Brain pericyte (primary cell): ENCODE data around the gene BOD1.

ENCODE experiments used
- DNase-seq: peaks from one replicate; pipeline ENCODE4 v3.0.0-alpha.2; 2012; ENCODE audit warnings: low read depth, low spot score

Gene BOD1

DNA sequence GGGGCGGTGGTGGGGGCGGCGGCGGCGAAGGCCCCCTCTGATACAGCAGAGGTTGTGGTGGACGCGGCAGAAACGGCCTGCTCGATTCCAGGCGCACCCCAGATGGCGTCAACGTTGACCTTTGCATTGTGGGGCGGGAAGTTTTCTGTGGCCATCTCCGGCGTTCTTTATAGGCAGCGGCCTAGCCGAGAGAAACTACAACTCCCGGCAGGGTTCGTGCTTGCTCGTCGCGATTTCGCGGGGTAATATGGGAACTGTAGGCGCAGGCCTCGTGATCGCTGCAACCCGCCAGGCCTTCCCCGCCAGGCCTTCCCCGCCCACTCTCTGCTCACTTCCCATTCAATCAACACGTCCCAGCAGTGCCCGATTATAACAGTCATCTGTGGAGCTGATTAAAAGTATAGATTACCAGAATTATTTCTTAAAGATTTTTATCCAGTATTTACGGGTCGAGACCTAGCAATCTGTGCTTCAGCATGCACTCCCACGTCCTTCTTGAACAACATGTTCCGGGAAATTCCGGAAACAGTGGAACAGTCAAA is at the start of gene BOD1:
TSS of gene BOD1 (minus strand) at position 74 of the 542 bp plus-strand sequence. CDS start 214 bp downstream, outside the sequence.
- DNase-seq = peak; percentile 90

DNA sequence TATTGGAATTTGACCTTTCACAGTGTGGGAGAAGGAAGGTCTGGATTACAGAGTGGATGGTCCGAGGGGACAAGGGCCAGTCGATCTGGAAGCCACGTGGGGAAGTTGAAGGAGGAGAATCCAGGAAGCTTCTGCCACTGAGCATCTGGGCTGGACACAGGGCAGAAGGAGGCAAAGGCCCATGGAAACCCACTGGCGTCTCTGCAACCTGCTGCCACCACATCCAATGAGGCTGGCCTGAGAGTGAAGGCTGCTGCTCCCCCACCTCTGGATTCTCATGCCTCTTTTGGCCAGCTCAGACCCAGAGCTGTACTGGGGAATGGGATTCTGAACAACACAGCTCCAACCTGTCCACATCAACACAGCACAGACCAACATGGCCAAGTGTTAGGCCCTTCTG is 48.9 kb upstream of the BOD1 start:
- no peak for DNase-seq

DNA sequence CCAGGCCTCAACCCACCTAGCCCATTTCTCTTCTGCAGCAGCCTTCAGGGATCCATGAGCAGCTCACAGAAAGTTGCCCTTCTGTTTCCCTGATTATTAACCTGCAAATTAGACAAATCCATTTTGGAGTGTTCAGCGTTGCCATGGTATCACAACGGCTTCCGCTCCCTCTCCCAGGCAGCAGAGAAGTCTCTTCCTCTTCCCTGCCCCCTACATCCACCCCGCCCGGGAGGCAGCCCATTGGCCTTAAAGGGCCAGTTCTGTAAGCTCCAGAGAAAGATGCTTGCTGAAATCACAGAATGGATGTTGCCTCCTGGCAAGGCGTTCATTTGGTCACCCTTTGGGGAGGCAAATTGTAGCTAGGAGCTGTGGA is 47.7 kb upstream of the BOD1 start:
- DNase-seq = no peak

DNA sequence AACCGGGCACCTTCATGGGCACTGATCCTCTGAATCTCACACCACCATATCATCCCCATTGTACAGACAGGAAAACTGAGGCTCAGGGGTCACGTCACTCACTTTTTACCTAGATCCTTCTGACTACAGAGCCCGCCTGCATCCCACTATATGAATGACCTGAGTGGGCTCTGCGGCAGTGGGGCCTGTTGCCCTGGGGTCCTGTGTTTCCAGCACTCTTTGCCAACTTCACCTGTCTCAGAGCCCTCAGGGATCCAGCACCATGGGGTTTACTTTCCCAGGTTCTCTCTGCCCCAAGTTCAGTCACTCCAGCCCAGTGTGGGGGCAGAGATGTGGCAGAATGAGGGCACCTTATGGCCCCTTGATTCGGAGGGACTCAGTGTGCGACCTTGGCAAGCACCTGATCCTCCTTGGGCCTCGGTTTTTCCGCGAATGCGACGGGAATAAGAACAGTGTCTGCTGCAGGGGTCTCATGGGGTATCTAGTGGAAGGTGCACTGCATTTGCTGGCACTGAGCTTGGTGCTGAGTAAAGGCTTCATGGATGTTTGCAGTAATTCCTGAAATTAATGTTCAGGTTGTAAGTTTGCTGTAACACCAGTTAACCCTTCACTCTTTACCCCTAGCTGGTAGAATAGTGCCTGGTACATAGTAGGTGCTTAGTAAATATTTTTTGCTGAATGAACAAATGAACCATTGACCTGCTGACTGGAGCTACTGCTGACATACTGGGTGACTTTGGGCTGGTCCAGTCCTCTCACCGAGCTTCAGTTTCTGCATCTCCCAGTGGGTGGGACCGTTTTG is 47.1 kb upstream of the BOD1 start:
- DNase-seq = no peak

DNA sequence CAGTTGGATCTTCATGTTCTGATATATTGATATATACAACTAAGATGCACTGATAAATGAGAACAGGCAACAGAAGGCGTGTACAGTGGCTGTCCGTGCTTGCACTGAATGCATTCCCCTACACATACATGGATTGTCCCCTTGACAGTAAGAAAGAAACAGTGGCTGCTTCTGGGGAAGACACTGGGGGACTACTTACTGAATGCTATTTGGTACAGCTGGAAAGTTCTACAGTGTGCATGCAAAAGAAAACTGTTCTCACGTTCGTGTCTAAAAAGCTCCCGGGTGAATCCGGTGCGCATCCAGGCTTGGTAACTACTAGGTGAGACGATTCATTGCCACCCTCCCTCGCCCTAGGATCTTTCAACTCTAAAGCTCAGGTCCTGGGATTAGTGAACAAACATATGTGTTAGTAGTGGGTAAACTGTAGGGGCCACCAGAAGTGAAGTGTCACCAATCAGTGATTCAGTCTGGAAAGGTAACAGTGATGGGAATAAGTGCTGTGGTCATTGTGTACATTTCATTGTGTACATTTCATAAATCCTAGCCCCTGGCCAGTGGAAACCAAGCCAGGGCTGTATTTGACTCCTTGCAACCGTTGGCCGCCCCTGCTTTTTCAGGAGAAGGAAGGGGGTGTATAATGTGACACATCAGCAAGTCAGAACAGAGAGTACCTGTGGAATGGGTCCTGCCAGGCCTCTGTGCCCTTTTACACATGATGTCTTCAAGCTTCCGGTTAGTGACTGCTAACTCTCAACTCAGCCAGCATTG is 46.3 kb upstream of the BOD1 start:
- no peak for DNase-seq

DNA sequence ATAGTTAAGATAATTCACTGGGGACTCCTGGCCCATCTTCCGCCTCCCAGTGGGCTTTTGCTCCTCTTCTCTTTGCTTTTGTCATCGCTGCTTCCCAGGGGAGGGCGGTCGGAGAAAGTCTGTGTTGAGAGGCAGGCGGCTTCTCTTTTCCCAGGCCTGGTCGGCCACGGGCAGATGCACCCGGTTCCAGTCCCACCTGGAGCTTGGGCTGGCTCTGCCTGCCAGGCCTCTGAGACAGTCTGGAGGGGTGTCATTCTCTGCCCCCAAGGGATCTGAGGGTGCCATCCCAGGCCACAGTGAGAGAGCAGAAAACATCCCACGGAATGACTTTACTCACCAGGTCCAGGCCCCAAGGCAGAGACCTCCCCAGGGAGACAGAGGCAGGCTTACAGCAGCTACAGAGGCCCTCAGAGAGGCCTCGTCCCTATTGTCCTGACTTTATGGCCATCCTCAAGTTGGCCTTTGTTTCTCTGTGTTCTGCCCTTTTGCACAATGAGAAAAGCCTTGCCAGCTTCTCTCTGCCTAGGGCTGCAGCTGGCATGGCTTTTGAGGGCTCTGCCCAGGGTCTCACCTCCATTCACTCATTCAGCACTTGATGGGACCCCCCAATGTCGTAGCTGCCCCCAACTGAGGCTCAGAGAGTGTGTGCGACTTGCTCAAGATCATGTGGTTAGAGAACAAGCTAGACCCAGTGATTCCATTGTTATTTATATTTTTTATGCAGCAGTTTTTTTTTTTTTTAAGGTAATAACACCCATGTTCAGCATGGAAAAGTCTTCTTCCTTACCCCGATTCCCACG is 44.2 kb upstream of the BOD1 start:
- DNase-seq = no peak

DNA sequence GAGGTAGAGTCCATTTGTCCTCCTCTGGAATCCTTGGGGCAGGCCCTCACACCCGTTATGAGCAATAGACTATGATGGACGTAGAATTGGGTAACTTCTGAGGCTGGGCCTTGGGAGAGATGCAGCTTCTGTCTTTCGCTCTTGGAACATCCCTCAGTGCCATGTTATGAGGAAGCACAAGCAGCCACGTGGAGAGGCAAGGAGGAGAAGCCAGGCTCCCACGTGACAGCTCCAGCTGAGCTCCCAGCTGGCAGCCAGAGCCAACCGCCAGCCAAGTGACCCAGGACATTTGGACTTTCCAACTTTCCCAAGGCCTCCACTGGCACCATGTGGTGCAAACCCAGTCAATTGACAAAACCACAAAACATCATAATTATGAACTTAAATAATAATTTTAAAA is 43.0 kb upstream of the BOD1 start:
- DNase-seq = no peak

DNA sequence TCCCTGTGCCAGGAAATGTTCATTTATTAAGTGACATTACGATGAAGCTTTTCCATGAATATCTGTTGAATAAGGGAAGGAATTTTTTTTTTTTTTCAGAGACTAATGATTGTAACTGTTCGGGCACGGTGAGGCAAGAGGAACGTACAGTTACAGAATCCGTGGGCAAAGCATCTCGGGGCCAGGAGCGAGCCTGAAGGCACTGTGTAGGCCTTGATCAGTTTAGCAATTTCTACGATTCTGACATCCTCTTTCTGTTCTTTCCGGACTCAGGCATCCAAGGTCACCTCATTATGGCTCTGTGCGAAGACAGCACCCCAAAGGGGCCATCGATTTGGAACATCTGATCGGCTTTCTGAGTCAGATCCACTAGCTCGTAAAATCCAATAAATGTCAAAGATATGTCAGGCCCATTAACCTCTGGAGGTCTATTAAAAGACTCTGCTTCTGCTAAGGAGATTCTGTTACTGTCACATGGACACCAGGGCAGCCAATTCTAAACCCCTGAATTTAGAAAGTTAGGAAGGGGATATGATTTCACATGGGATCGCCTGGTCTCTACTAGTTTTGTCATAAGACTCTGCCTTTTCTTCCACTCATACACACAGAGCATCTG is 41.4 kb upstream of the BOD1 start:
- DNase-seq = no peak

DNA sequence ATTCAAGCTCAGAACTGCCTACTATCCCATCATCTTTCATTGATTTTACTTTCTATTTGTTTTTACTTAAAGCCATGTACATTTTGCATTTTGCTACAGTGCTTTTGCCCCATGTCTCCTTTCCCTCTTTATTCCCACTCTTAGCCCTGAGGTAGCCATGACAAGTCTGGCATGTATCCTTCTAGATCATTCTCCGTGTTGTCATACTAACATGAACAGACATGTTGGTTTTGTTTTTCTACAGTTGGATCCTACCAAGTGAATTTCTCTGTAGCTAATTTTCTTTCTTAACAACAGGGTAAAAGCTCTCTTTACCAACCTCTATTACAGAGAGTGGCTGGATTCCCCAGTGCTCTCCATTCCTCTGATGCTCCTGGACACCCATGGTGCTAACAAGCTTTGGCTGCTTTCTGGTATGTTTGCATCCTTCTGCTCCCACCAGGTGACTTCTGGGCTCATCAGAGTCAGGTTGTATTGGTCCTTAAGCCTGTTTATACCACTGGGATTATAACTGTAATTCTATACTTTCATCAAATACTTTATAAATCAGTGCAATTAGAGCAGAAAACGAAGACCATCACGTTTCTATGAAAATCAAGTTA is 38.8 kb upstream of the BOD1 start:
- no peak for DNase-seq

DNA sequence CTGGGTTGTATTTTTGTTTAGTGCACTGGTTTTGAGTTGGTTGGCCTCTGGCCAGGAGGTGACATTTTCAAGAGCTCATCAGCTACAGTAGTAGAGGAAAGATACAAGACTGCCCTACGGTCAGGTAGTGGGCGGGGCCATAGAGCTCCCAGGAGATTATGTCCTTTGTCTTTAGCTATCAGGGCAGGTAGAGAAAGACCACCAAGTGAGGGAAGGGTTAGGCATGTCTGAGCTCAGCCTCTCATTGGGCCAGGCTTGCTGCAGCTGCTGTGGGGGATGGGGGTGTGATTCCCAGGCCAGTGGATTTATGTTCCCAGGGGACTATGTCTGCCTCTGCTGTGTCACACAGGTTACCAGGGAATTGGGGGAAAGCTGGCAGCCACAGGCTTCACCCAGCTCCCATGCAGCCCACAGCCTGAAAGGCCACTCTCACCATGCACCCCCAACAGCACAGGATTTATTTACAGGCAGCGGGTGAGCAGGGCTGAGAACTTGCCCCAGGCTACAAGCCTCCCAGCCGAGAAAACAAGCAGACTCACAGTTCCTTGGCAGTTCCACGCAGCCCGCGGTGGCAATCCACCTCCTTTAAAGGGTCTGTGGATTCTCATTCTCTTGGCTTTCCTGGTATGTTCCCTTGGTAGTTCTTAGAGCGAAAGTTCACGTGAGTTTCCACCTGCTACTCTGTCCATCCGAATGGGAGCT is 37.5 kb upstream of the BOD1 start:
- no peak for DNase-seq

DNA sequence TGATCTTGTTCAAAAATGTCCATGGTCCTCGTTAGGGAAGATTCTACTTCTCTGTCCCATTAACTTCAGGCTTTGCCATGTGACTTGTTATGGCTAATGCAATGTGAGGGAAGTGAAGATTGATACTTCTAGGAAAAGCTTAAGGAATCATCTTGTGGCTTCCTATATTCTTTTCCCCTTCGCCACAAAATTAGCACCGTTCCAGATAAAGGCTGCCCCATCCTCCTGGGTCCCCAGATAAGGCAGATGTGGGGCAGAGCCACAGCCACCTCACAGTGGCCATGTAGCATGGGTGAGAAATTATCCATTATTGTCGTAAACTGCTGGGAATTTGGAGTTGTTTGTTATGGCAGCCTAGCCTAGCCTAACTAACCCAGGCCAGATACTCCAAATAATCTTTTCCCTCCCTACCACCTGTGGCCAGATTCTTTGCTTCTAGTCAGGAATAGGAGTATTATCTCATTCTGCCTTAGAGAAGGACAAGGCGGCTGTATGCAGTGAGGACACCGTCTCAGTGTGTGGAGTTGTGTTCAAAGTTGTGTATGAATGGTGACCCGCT is 31.9 kb upstream of the BOD1 start:
- no peak for DNase-seq

DNA sequence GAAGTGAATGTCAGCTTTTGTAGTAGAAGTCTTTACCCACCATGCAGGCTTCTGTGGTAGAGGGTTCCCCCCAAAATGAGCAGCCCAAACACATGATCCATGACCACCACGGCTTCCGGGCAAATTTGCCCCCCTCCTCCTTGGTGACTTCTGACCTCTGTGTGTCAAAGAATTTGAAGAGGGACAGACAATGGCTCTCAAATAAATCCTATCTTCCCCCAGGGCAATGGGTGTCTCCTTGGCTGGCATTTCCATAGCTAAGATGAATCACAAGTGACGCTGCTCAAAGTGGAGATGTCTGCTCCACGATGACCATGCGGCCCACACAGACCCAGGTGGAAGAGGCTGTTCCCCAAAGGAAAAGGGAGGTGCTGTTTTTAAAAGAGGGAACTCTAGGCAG is 30.2 kb upstream of the BOD1 start:
- DNase-seq = no peak

DNA sequence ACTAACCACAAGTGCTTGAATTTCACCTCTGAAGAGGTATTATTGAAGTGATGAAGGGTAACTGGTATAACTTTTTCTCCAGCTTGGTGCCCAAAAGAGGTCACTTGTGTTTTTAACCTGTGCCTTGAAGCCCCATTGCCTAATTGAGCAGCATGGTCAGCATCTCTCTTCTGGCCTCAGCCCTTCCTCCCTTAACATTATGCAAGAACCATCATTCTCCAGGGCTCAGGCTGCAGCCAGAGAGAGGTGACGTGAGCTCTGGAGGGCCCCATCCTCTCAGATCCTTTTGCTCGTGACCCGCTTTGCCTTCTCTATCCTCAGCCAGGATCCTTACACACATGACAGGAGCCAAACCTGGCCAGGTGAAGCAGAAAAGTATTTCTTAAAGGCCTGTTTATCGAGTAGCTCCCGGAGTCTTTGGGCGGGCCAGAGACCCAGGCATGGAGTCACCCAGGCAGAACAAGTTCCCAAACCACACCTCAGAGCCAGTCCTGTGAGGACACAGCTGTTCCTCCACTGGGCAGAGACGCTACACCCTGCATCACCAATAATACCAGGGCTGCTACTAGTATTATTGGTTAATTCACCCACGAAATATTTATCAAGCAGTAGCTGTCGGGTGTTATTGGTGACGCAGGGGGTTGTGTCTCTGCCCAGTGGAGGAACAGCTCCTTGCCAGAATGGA is 29.6 kb upstream of the BOD1 start:
- DNase-seq = no peak

DNA sequence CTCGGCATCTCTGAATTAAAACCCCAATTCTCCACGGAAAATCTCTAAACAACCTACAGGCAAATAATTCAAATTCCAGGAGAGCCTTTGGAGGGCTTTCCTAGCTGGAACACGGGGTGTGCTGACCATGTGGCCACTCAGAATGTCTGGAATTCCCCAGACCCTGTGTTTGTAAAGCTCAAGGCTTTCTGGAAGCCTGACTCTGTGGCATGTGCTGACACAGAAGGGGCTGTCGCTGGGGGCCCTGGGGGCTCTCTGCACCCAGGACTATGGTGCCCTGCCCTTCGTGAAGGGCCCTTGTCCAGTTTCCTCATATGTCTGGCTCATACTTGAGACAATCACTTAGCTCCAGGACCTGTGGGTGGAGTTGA is 29.0 kb upstream of the BOD1 start:
- DNase-seq = no peak

DNA sequence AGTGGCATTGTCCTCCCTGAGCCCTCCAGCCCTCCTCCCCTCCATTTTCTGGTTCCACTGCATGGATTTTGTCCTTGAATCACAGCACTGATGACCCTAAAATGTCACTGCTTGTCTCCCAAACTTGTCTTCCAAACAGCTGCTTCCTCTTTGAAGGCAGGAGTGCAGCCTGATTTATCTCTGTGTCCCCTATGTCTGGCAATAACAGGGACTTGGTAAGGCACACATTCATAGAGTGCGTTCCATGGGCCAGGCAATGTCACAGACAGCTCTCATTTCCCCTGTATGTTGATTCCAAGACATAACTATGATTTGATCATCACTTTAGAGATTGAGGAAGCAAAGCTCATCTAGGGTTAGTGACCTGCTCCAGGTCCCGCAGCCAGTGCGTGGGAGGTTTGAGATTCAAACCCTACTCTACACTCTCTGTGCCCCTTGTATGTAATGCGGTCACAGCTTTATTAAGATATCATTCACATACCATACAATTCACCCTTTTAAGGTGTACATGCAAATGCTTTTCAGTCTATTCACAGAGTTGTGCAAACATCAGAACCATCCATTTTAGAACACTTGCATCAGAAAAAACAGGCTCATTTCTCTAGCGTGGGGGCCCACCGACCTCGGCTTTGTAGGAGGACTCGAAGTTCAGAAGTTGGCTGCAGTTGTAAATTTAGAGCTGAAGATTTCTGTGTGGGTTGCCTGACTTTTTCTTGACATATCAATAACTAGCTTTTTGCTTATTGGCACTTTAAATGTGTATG is 28.4 kb upstream of the BOD1 start:
- DNase-seq = no peak

DNA sequence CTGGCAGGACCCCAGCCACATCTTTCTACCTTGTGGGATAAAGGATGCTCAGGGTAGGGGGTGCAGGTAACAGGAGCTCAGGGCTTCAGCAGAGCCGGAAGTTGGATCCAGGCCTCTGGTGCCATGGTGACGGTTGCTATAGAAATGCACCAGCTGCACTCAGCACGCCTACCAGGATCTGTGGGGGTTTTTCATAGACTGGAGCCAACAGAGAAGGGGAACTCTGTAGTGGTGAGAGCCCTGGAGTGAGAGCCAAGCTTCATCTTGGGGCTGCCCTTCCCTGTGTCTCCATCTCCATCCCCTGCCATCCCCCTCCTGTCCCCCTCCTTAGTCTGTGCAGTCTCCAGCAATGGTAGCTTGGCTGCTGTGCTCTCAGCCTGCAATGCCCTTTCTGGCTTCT is 27.5 kb upstream of the BOD1 start:
- DNase-seq = no peak

DNA sequence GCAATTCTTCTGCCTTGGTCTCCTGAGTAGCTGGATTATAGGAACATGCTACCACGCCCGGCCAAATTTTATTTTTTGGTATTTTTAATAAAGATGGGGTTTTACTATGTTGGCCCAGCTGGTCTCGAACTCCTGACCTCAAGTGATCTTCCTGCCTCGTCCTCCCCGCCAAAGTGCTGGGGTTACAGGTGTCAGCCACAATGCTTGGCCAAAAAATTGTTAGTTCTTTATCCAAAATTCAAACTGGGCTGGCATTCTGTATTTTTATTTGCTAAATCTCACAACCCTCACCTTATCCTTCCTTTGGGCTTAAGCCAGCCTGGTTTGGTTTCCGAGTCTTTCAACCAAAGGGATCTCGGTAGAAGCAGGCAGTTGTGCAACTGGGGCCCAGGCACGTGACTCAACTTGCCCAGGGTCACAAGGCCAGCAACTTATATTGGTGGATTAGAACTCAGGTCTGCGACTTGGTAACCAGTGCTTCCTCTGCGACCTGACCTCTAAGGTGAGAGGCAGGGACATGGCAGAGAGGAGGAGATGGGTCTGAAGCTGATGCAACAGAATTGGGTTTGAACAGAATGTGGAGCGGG is 26.5 kb upstream of the BOD1 start:
- no peak for DNase-seq

DNA sequence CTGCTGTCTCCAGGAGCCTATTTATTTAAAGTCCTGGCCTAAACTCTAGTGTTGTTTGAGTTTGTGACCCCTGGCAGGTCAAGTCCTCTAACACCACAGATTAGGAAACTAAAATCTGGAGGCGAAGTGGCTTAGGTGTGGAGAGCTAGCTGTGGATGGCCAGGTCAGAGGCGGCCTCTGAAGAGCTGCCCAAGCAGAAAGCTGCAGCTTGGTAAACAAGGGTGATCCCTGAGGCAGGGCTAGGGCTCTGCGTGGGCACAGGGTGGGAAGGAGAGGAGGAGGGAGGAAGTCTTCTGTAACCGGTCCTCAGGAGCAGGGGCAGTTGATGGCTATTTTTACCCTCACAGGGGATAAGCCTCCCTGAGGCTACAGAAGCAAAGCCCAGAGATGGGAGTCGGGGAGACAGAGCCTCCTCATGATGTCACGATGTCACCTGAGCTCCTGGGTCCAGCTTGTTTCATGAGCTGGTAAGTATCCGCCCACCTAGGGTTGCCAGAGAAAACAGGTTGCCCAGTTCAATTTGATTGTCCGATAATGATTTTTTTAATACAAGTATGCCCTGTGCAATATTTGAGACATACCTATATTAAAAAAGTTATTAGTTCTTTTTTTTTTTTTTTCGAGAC is 25.9 kb upstream of the BOD1 start:
- DNase-seq = no peak
